H1 (cell line): ENCODE measurements around the gene WDR37.

Experiments
- ASH2L ChIP-seq: fragments of 200-600, 300-600 bp; sonication (generic); IDR thresholded peaks from one replicate; pipeline ENCODE4 v1.7.1; 2017; ENCODE audit warnings: low read length
- CREB1 ChIP-seq: IDR thresholded peaks from 2 replicates; pipeline ENCODE4 v1.6.1; 2012; ENCODE audit warnings: inconsistent platforms
- CTCF ChIP-seq, 3 experiments: IDR thresholded peaks; 1 replicate in 2 of 3; 2 replicates in 1 of 3; pipeline versions ENCODE4 v1.5.1 to v1.6.1; 2011; ENCODE audit warnings: low read length in 3 of 3, mild to moderate bottlenecking in 3 of 3, inconsistent platforms in 2 of 3, low read depth in 1 of 3, moderate library complexity in 1 of 3; ENCODE audit not compliant: insufficient read depth in 1 of 3; ENCODE audit errors: control extremely low read depth in 1 of 3
- NANOG ChIP-seq: IDR thresholded peaks from 2 replicates; pipeline ENCODE4 v1.6.1; 2011; ENCODE audit warnings: low read length, low read depth, mild to moderate bottlenecking, inconsistent platforms; ENCODE audit not compliant: insufficient read depth, poor library complexity, severe bottlenecking
- POLR2A ChIP-seq, 2 experiments: IDR thresholded peaks; 1 replicate in 1 of 2; 2 replicates in 1 of 2; pipeline ENCODE4 v1.6.1; 2011; ENCODE audit warnings: low read depth in 2 of 2, low read length in 2 of 2, mild to moderate bottlenecking in 2 of 2; ENCODE audit errors: control extremely low read depth in 1 of 2
- POLR2AphosphoS5 ChIP-seq: IDR thresholded peaks from 2 replicates; pipeline ENCODE4 v1.6.1; 2011; ENCODE audit warnings: low read depth, low read length
- SP1 ChIP-seq: IDR thresholded peaks from 2 replicates; pipeline ENCODE4 v1.6.1; 2011; ENCODE audit warnings: low read depth, low read length
- TF ChIP-seq, protein P1 (sequence below): IDR thresholded peaks from 2 replicates; pipeline ENCODE4 v1.6.1; 2011; ENCODE audit warnings: low read length, improper control_type of control experiment
- TF ChIP-seq, protein P2 (sequence below): IDR thresholded peaks from 2 replicates; pipeline ENCODE4 v1.6.1; 2012; ENCODE audit warnings: inconsistent platforms

DNA sequence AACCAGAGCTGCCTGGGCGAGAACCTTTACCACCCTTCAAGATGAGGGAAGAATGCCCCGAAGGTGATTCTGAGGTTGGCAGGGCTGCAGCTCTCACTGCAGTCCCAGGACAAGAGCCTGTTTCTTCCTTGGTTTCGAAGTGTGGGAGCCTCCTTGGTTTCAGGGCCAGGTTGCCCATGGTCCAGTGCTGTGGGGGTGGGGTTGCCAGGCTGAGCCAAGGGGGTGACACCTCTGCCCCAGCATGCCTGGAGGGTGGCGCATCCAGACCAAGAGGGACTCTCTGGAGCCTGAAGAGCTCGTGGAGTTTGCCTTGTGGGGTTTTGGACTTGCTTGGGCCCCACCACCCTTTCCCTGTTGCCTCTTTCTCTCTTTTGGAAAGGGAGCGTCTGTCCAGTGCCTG, 41.3 kb downstream of the WDR37 start:
- TF ChIP-seq, protein P1, sequence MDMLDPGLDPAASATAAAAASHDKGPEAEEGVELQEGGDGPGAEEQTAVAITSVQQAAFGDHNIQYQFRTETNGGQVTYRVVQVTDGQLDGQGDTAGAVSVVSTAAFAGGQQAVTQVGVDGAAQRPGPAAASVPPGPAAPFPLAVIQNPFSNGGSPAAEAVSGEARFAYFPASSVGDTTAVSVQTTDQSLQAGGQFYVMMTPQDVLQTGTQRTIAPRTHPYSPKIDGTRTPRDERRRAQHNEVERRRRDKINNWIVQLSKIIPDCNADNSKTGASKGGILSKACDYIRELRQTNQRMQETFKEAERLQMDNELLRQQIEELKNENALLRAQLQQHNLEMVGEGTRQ: no peak
- no peak for TF ChIP-seq CREB1
- no peak for TF ChIP-seq CTCF (IDR thresholded peaks at IDR 0.05; ENCODE audit: control extremely low read depth in 1 of 3, insufficient read depth in 1 of 3, low read depth in 1 of 3, low read length in 3 of 3)
- no peak for TF ChIP-seq SP1
- TF ChIP-seq POLR2A (IDR thresholded peaks at IDR 0.05; ENCODE audit: control extremely low read depth in 1 of 2, low read depth in 2 of 2, low read length in 2 of 2): no peak
- TF ChIP-seq, protein P2, sequence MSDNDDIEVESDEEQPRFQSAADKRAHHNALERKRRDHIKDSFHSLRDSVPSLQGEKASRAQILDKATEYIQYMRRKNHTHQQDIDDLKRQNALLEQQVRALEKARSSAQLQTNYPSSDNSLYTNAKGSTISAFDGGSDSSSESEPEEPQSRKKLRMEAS: no peak
- TF ChIP-seq NANOG: no peak
- no peak for TF ChIP-seq POLR2AphosphoS5
- TF ChIP-seq ASH2L: no peak
